Kasumi-1 (cell line): Measurements from ENCODE around the gene TAS1R2.
A peak's percentile ranks its signal among the peaks of the same experiment; 100 is the strongest.

Experiments
- DNase-seq, 2 experiments: peaks; one replicate each; lab custom pipeline; 2025; lab: John Stamatoyannopoulos, UW

TAS1R2 gene

GRCh38 chr1:18820791-18821641 lies 38.4 kb downstream of the TAS1R2 start:
- peak; percentile 16 to 31 for DNase-seq

GRCh38 chr1:18819986-18820790 lies 39.3 kb downstream of the TAS1R2 start:
- no peak for DNase-seq

- no peak for DNase-seq
Measured at GRCh38 chr1:18819203-18819602, 40.3 kb downstream of the TAS1R2 start.

- no peak for DNase-seq
Measured at GRCh38 chr1:18817795-18818435, 41.5 kb downstream of the TAS1R2 start.

GRCh38 chr1:18817316-18817715 lies 42.1 kb downstream of the TAS1R2 start:
- DNase-seq = no peak

- DNase-seq = no peak
Measured at GRCh38 chr1:18816808-18817207, 42.7 kb downstream of the TAS1R2 start.

GRCh38 chr1:18814874-18815531 lies 44.5 kb downstream of the TAS1R2 start:
- DNase-seq = no peak

- DNase-seq = no peak
Measured at GRCh38 chr1:18814425-18814824, 45.0 kb downstream of the TAS1R2 start.

- DNase-seq = no peak
Measured at GRCh38 chr1:18812453-18812939, 47.0 kb downstream of the TAS1R2 start.

GRCh38 chr1:18811733-18812452 lies 47.6 kb downstream of the TAS1R2 start:
- no peak for DNase-seq

GRCh38 chr1:18809953-18810899 lies 49.2 kb downstream of the TAS1R2 start:
- no peak for DNase-seq

- no peak for DNase-seq
Measured at GRCh38 chr1:18808550-18808949, 50.9 kb downstream of the TAS1R2 start.

- no peak for DNase-seq
Measured at GRCh38 chr1:18807334-18808063, 52.0 kb downstream of the TAS1R2 start.

GRCh38 chr1:18805925-18806849 lies 53.3 kb downstream of the TAS1R2 start:
- no peak for DNase-seq

- DNase-seq = no peak
Measured at GRCh38 chr1:18805150-18805879, 54.1 kb downstream of the TAS1R2 start.

- no peak for DNase-seq
Measured at GRCh38 chr1:18803851-18804250, 55.6 kb downstream of the TAS1R2 start.

- DNase-seq = no peak
Measured at GRCh38 chr1:18803151-18803791, 56.2 kb downstream of the TAS1R2 start.
